ENCODE measurements around the gene PRAMEF1.
"Not testable (repeated sequence)": the region's sequence is repeated elsewhere in the genome, so short reads cannot be mapped to it uniquely, and the experiment has no call there.

The PRAMEF1 gene

GRCh38 chr1:12791097-12791496, at the start of gene PRAMEF1:
TSS of gene PRAMEF1 (plus strand) at chr1:12791397. CDS start at chr1:12793228, 1,831 bp downstream.
- not testable (repeated sequence) for DNase-seq

DNA sequence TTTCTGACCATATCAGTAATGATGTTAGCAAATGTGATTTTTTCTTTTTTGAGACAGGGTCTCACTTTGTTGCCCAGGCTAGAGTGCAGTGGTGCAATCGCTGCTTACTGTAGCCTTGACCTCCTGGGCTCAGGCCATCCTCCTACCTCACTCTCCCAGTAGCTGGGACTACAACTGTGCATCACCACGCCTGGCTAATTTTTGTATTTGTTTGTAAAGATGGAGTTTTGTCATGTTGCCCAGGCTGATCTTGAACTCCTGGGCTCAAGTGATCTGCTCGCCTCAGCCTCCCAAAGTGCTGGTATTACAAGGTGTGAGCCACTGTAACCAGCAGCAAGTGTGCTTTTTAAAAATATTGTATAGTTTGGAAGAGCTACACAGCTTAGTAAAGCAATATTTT, 49.3 kb upstream of the PRAMEF1 start:
- DNase-seq, result no peak

DNA sequence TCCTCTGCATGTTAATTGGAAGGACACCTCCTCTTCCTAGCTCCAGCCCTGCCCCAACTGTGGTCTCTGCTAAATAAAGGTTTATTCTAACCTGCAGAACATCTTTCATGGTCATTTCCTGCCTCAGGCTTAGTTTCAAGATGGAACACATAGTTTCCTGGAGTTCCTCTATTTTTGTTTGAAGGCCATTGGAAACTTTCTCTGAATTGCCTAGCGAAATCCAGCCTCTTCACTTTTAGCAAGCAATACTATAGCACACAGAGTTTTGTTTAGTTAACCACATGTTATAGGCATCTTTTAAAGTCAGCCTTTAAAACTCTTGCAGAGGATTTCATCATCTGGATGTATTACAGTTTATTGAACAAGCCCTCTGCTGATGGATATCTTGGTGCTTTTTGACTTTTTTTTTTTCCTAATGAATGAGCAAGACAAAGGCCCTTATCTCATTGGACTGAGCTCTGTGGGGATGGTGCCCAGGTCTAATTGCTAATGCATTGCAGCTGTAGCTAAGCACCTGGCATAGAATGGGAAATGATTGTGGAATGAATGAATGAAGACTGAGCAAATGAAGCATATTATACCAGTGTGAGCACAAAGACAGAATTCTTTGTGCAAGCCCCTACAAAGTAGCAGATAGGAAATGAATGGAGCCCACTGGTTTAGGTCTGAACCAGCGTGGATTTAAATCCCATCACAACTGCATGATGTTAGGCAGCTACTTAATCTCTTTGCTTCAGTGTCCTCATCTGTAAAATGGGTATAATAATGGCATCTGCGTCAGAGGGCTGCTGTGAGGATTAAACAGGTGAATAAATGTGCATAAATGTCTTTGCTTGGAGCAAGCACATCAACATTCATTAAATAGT, 45.8 kb upstream of the PRAMEF1 start:
- DNase-seq, result no peak

DNA sequence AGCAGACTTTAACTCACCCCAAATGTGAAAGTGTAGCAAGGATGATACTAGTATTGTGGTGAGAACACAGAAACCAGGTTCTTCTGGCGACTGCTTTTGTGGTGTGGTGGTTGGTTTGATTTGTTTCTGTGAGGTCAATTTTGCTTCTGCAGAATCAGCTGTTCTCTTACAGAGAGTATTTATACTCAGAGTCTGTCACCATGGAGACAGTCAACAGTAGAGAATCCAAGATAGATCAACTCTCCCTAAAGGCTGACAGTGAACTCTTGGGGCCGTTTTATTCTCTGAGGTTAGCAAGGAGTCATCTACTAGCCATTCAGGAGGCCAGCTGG, 45.2 kb upstream of the PRAMEF1 start, which contains the start of gene CFAP107:
TSS of gene CFAP107 (plus strand) at position 209 of the 332 bp plus-strand sequence. CDS start 231 bp downstream, outside the sequence.
- DNase-seq, result peak; percentile 13

GRCh38 chr1:12748778-12749355, 42.3 kb upstream of the PRAMEF1 start:
- DNase-seq, result no peak

GRCh38 chr1:12754738-12755137, 36.5 kb upstream of the PRAMEF1 start:
- DNase-seq, result no peak

GRCh38 chr1:12756273-12756672, 34.9 kb upstream of the PRAMEF1 start:
- DNase-seq, result peak; percentile 68

- no peak for DNase-seq
Measured at GRCh38 chr1:12756768-12757413, 34.3 kb upstream of the PRAMEF1 start.

DNA sequence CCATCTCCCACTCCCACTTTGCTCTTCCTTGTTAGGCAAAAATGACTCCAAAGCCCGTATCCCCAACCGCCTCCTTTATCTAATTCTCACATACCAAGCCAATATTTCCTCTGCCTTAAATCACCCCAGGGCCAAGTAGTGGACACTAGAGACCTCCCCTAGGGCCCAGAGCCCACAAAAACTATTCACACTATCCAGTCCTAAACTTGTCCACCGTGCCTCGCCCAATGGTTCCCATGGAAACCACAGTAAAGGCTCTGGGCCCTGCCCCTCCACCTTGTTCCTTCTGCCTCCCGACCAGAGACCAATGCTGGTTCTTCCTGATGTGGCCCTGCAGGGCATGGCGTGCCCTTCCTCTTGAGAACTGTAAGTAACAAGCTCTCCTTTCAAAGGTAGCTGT, 33.4 kb upstream of the PRAMEF1 start:
- DNase-seq, result no peak

DNA sequence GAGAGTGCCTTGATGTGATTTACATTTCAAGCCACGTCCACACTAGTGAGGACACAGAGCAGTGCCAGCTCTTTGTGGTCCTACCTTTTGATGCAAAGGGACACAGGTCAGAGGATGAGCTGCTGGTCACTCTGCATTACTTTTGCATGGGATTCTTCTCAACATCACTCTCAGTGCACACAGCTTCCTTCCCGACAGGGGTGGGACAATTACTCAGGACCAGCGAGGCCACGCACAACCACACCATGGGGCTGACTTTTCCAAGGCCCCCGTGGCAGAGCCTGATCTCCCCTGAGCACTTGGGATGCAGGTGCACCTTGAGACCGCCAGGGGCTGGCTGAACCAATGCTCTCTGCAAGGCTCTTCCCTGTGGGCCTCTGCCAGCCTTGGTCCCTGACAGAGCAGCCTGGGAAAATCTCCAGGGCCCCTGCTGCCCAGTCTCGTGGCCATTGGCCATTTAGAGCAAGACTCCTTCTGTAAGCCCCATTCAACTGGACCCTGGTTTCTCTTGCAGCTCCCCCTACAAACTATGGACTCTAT, 30.9 kb upstream of the PRAMEF1 start:
- no peak for DNase-seq

DNA sequence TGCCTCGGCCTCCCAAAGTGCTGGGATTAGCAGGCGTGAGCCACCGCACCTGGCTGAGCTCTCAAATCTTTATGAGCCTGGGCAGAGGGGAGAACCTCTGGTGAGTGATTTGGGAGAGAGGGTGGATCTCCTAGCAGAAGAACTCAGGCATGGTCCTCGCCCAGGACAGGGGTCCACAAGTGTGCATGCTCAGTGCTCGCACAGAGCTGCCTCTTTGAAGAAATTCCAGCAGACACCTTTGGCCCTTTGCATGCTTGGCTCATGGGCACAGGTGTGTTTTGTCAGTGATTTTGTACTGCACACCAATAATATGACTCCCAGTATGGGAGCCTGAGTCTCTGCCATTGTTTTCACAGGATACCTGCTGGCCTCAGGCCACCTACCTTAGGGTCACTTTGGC, 29.4 kb upstream of the PRAMEF1 start:
- DNase-seq, result no peak

DNA sequence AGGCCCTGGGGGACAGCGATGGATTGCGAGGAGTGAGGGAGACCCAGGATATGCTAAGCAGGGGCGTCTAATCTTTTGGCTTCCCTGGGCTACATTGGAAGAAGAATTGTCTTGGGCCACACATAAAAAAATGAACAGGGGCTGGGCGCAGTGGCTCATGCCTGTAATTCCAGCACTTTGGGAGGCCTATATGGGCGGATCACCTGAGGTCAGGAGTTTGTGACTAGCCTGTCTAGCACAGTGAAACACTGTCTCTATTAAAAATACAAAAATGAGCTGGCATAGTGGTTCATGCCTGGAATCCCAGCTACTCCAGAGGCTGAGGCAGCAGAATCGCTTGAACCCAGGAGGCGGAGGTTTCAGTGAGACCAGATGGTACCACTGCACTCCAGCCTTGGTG, 28.4 kb upstream of the PRAMEF1 start:
- no peak for DNase-seq

DNA sequence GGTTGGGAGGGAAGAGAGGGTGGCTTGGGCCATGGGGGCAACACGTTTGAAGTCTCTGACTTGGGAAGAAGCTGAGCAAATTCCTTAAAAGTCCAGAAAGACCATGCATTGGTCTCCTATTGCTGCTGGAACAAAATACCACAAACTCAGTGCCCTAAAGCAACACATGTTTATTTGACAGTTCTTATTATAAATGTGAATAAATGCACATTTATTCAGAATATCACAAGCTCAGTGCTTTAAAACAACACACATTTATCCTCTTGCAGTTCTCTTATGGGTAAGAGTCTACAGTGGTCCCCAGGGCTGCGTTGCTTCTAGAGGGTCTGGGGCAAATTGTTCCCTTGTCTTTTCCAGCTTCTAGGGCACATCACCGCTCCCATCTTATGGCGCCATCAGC, 27.7 kb upstream of the PRAMEF1 start:
- DNase-seq, result no peak

GRCh38 chr1:12764016-12764415, 27.2 kb upstream of the PRAMEF1 start:
- no peak for DNase-seq

DNA sequence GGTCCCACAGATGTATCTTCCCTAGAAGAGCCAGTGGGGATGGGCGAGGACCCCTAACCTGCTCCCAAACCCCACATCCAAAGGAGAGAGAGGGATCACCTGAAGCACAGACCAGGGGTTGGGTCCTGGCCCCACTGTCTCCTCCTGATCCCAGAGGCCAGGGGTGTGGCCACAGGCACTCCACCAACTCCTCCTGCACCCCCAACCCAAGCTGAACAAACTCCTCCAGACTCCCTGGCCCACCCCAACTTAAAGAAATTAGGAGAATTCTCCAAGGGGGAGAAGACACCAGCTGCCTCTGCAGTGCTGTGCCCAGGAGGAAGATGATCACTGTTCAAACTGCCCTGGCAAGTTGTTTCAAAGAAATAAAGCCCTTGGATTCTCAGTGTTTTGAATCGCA, 22.2 kb upstream of the PRAMEF1 start:
- DNase-seq, result no peak

GRCh38 chr1:12769976-12770505, 21.2 kb upstream of the PRAMEF1 start:
- DNase-seq, result no peak

DNA sequence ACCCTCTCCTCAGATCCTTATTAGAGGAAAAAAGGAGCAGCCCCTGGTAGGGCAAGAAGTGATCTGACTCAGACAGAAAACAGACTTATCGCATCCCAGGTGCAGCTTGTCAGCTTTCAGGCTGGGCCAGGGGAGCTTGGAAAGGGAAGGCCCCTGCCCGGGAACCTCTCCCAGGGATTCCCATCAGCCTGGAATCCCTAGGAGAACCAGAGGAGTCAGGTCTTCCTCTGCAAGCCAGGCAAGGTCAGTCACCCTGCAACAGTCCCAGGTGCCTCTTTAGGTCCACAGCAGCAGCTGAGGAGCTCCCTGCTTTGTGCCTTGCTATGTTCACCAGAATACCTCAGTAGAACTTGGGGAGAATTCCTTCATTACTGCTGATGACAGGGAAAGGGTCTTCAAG, 20.6 kb upstream of the PRAMEF1 start:
- DNase-seq, result no peak

DNA sequence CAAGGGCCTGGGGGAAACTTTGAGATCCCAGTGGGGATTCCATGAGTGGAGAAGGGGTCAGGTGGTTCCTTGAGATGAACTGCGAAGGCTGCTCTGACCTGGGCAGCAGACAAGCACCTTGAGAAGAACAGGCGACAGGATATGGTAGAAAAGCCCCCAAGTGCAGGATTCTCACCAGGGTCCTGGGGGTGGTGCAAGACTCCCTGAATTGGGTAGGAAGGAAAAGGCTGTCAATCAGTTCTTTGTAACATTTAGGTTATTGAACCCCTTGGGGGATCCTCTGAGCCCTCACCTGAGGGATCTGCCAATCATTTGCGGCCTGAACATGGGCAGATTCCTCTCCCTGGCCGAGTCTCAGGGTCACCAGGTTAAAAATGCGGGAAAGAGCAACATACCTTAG, 20.0 kb upstream of the PRAMEF1 start:
- no peak for DNase-seq

DNA sequence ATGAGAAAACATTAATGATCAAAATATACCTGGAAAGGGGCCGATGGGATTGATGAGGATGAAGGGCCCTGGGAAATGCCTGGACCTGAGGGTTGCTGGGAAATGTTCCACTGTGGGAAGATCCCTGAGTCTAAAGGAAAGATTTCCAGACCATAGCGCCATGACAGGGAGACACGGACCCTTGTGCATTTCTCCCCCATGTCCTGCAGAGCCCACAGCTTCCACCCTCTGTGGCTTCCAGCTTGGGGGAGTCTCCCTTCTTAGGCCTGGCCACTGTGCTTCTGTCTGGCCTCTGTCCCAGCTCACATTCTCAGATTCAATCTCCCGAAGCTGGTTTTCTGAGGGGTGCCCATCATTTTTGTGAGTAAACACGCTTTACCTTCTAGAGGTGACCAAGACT, 18.7 kb upstream of the PRAMEF1 start:
- no peak for DNase-seq

DNA sequence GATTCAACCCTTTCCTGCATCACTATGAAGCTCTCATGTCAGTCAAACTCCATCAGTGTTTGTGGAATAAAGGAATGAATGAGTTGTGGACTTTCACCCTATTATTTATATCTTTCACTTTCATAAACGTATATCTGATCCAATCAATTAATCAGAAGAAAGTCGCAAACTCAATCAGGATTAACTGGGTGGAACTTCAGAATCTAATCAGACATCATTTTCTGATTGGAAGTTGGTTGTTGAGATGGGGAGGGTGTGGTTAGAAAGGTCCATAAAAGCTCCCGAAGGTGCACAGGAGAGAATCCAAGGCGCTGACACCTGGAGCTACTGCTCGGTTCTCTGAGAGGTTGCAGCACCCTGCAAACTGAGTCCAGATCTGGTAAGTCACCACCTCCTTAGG, 17.8 kb upstream of the PRAMEF1 start, which contains the start of gene PRAMEF12:
TSS of gene PRAMEF12 (plus strand) at position 301 of the 400 bp plus-strand sequence. CDS start 1,130 bp downstream, outside the sequence.
- DNase-seq, result no peak

- DNase-seq, result no peak
Measured at GRCh38 chr1:12774801-12775345, 16.3 kb upstream of the PRAMEF1 start.

DNA sequence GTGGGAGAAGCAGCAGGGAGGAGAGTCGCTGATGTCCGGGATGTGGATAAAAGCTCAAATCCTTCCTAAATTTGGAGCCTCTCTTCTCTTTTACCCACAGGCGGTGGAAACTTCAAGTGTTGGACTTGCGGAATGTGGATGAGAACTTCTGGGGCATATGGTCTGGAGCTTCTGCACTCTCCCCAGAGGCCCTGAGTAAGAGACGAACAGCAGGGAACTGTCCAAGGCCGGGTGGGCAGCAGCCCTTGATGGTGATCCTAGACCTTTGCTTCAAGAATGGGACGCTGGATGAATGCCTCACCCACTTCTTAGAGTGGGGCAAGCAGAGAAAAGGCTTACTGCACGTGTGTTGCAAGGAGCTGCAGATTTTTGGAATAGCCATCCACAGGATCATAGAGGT, 15.8 kb upstream of the PRAMEF1 start:
- DNase-seq, result no peak
